Activated CD8-positive, alpha-beta memory T cell treated with anti-CD3 and anti-CD28 coated beads for 1 hour (primary cell): ENCODE measurements around the gene DOCK2.

Source experiments
- DNase-seq, 2 donors: peaks; one replicate each; pipeline ENCODE4 v3.0.0-alpha.2; 2020; ENCODE audit warnings: low read depth in 1 of 2; ENCODE audit errors: extremely low read depth in 1 of 2

The DOCK2 gene

GRCh38 chr5:169682026-169682425, 45.0 kb downstream of the DOCK2 start:
- DNase-seq: no peak

DNA sequence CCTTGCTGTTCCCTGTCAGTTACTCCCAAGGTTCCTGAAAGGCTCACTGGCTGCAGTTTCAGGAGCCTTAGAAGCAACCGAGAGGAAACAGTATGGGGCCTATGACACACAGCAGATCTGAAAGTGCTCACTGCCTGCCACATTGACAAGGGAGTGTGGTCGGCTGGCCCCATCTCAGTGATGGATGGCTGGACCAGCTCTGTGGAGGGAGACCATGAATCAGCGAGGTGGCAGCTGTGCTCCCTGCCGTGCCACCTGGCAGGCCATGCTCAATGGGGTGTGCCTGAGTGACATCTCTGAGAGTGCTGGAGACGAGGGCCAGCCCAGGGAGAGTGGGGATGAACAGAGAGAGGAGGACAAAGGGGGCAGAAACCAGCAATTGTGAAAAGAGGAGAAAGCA, 49.1 kb downstream of the DOCK2 start:
- DNase-seq: no peak

GRCh38 chr5:169688106-169688505, 51.0 kb downstream of the DOCK2 start:
- DNase-seq: no peak

- DNase-seq: no peak
Measured at GRCh38 chr5:169691471-169691870, 54.4 kb downstream of the DOCK2 start.

DNA sequence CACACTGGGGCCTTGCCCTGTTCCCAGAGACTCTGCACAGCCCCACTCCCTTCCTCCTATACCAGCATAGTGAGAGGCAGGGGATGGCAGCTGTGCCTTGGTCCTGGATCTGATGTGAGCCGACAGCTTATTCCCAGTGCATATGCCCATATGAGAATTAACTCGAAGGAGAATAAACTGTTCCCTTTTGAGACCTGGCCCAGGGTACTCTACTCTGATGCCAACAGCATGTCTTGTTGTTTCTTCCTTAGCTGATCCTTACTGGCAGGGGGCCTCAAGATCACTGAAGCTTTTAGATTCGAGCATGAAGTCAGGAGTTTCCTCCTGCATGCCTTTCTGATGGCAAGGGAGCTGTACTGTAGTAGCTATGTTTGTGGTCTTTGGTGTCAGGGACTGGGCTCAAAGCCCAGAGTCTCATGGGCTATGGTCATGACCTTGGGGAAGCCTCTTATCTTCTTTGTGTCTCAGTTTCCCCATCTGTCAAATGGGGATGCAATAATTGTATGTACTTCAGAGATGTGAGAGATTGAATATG, 57.1 kb downstream of the DOCK2 start:
- DNase-seq: no peak

- DNase-seq: no peak
Measured at GRCh38 chr5:169695025-169695625, 58.0 kb downstream of the DOCK2 start.

- no peak for DNase-seq
Measured at GRCh38 chr5:169695919-169696490, 58.9 kb downstream of the DOCK2 start.

GRCh38 chr5:169696621-169697510, 59.8 kb downstream of the DOCK2 start:
- no peak for DNase-seq

GRCh38 chr5:169697511-169697890, 60.4 kb downstream of the DOCK2 start:
- DNase-seq: no peak

GRCh38 chr5:169697976-169698375, 60.9 kb downstream of the DOCK2 start:
- no peak for DNase-seq

DNA sequence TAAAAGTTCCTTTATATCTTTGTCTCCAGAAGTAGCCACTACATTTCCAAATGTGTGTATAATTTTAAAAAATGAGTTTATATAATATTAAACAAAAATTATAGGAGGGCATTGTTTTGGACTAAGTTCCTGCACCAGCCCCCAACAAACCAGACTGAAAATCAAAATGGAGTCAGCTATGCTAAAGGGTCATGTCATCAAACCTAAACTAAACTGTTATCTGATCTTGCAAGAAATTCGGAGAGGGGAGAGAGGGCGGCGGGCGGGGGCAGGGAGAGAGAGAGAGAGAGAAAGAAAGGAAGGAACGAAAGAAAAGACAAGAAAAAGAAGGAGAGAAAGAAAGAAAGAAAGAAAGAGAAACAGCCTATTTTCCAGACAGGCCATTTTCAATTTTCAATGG, 63.5 kb downstream of the DOCK2 start:
- DNase-seq: no peak

DNA sequence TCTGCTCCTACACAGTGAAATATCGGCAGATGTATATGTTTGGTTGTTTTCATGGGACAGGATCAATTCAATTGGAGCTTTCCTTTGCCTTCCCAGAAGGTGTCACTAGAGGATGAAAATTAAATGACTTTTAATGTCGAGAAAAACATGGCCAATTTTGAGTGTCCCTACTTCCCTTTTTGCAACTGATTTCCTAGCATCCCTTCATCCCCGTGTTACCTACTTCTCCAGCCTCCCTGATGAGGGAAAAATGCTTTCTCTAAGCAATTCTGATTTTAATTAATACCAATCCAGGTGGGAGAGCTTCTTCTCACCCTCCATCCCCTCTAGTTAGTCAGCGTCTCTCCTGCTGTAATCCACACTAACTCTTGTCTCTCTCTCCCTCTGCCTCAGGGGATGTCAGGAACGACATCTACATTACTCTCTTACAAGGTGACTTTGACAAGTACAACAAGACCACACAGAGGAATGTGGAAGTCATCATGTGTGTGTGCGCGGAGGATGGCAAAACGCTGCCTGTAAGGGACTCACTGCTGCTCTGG, 64.9 kb downstream of the DOCK2 start:
- no peak for DNase-seq

DNA sequence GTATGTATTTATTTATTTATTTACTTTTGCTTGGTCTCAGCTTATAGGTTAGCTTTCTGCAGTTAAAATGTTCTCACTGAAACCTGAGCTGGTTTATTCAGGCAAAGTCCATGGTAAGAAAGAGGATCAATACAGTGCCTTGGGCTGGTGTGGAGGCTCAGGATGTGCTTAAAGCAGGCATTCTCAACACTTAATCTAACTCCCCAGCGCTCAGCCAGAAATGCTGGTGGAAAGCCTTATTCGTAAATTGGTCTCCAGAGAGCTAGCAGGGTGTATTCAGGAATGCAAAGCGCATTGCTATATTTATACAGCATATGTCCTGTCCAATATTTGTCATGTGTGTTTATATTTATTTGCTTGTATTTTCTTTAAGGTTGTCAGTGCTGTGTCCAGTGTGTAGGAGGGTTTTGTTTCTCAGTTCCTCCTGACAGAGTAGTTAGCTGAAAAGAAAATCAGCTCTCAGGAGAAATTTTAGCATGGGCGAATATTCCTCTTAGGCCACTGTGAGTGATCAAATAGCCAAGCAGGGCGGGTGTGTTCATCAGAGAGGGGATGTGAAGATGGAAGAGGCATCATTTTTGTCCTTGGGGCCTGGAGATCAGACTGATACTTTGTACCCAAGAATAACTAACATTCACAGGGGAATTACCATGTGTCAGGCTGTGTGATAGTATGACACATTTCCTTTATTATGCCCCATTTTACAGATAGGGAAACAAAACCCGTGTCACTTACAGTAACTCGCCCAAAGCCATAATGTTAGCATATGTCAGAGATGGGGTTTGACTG, 65.8 kb downstream of the DOCK2 start:
- no peak for DNase-seq

- no peak for DNase-seq
Measured at GRCh38 chr5:169703813-169704212, 66.7 kb downstream of the DOCK2 start.

GRCh38 chr5:169705322-169705721, 68.2 kb downstream of the DOCK2 start:
- DNase-seq: no peak

DNA sequence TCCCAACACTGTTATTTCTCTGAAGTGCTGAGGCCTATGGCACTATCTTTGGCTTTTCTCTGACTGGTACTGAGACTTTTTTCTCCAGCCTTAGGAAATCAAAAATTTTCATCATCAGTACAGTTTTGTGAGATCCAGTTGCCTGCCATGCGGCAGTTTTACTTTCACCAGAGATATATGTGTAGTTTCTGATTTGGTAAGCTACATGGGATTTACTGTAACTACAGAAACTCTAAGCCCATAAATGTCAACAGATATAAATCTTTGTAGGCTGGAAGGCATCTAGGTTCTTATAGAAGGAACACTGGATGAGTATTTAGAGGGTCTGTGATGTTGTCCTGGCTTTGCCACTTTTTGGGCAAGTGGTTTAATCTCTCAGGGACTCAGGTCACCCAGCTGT, 69.0 kb downstream of the DOCK2 start:
- no peak for DNase-seq

DNA sequence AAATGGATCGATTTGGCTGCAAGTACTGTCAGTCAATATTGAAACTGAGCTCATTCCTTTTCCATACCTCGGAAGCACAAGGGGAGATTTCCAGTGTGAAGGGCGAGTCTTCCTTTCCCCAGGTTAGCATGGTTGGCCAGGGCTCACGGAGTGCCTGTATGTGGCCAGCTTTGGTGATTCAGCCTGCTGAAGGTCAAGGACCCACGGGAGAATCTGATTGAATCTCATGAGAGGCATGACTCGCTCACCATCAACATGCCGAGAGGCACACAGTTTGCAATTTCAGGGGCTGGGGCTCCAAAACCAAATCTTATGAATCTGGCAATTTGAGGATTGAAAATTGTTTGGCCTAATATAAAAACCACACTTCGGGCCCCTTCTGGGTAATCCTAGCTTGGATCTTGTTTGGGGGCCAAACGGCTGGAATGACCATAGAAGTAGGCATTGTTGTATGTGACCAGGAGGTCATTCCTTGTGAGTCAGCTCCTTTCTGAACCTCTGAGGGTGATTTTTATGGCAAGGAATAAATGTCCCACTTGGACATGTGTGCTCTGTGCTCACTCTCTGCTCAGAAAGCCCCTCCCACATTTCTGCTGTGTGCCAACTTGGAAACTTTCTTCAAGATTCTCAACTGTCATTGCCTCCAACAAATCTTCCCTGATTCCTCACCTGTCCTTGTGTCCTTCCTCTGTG, 69.8 kb downstream of the DOCK2 start:
- no peak for DNase-seq

DNA sequence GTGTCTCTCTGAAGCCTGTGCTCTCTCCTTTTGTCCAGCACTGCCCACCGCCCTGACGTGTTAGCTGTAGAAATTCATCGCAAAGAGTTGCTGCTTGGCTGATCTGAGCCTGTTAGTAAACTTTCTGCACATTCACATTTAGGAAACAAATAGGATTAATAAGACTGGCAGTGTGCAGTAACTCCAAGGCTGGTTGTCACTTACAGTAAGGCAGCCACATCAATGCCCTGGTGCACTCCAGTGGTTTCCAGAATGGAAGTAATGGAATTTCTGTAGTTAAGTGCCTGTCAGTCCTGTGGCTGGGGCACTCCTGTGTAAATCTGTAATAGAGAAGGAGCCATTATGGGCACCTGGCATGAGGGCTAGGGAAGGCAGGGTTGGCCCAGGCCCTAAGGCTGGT, 70.6 kb downstream of the DOCK2 start:
- no peak for DNase-seq

DNA sequence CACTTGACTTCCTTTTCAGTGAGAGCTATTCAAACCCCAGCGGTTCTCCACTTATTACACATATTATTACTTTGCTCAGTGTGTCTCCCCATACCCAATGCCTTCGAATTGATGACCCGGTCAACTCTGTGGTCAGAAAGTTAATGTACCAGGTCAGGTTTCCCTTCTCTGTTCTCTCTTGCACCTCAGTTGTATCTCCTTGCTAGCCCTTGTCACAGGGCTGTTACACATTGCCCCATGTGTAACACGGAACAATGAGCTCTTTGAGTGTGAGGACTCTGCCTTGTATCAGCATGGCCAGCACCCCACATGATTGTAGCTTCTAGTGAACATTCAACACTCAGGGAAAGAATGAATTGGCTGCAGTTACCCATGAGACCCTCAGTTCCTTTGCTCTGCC, 73.6 kb downstream of the DOCK2 start:
- no peak for DNase-seq

DNA sequence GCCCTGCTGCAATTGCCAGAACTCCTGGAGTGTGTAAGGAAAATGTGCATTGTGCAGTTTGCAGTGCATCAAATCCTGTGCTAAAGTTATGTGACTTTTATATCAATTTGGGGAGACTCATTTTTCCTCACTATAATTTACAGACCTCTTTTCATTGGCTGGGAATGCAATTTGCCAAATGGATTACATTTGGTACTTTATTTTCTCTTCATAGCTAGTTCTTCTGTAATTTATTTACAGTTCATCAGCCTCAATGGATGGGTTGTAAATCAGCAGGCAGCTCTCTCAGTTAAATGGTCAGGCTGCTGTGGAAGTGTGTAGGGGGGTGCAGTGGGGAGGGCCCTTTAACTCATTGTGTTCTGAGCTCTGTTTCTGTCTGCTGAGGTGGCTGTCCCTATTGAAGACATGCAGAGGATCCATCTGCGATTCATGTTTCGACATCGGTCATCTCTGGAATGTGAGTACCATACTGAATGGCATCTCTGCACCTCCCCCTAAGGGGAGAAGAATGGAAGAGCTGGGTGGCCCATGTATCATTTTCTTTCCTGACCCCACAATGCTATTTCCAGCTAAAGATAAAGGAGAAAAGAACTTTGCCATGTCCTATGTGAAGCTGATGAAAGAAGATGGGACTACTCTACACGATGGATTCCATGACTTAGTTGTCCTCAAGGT, 74.6 kb downstream of the DOCK2 start:
- no peak for DNase-seq
